Stimulated activated memory B cell treated with anti-CD40 and anti-IgM and Interleukin-4, amounts not matched to agents 10 μg/mL and 1 μg/mL and 100 μg/mL, for 72 hours (primary cell): ENCODE data around the gene USP10.

Experiments
- ATAC-seq: fragments of 150-1000 bp; cut with Tn5 transposase; 2 replicates; pipeline ENCODE4 v1.10.0; 2021
- H3K27ac Mint-ChIP-seq: one replicate; pipeline ENCODE4 v1.8.0; 2022; ENCODE audit warnings: mild to moderate bottlenecking, mixed read lengths
- H3K27me3 Mint-ChIP-seq: one replicate; pipeline ENCODE4 v1.8.0; 2022; ENCODE audit warnings: mixed read lengths
- H3K36me3 Mint-ChIP-seq: one replicate; pipeline ENCODE4 v1.8.0; 2022; ENCODE audit warnings: mixed read lengths
- H3K4me1 Mint-ChIP-seq: one replicate; pipeline ENCODE4 v1.8.0; 2022; ENCODE audit warnings: mixed read lengths
- H3K4me3 Mint-ChIP-seq: one replicate; pipeline ENCODE4 v1.8.0; 2022; ENCODE audit warnings: mild to moderate bottlenecking, moderate library complexity, mixed read lengths
- H3K9me3 Mint-ChIP-seq: one replicate; pipeline ENCODE4 v1.8.0; 2022; ENCODE audit warnings: mixed read lengths

USP10 gene, protein sequence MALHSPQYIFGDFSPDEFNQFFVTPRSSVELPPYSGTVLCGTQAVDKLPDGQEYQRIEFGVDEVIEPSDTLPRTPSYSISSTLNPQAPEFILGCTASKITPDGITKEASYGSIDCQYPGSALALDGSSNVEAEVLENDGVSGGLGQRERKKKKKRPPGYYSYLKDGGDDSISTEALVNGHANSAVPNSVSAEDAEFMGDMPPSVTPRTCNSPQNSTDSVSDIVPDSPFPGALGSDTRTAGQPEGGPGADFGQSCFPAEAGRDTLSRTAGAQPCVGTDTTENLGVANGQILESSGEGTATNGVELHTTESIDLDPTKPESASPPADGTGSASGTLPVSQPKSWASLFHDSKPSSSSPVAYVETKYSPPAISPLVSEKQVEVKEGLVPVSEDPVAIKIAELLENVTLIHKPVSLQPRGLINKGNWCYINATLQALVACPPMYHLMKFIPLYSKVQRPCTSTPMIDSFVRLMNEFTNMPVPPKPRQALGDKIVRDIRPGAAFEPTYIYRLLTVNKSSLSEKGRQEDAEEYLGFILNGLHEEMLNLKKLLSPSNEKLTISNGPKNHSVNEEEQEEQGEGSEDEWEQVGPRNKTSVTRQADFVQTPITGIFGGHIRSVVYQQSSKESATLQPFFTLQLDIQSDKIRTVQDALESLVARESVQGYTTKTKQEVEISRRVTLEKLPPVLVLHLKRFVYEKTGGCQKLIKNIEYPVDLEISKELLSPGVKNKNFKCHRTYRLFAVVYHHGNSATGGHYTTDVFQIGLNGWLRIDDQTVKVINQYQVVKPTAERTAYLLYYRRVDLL

DNA sequence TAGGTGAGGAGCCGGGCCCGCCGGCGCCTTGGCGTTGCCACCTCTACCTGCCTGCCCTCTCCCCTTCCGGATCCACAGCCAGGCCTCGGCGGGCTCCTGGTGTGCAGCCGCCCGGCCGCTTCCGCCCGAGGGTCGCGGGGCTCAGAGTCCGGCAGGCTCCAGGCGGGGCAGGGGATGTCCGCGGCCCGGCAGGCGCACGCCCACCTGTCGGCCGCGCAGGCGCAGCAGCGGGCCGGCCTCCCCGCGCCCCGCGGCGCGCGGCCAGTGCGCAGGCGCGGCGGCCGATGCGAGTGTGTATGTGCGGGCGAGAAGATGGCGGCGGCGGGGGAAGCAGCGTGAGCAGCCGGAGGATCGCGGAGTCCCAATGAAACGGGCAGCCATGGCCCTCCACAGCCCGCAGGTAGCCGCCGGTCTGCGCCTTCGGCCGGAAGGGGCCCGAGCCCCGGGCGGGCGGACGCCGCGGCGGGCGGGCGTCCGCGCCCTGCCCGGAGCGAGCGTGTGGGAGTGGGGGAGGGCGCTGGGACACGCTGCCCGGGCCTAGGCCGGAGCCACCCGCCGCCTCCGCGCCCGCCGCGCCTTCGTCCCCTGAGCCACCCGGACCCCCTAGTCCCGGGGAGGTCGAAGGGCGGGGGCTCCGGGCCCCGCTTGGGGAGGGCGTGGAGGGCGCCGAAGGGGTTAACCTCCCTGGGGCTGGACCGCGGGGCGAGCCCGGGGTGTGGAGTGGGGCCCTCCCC lies at the start of gene USP10:
Gene USP10 (plus strand): TSS at position 289 of the 734 bp plus-strand sequence. CDS start 91 bp downstream, at position 380.
- no peaks in the 10 kb centered on the region for H3K27me3 Mint-ChIP-seq
- peak within 1 kb of the TSS; percentile 85 for H3K4me3 Mint-ChIP-seq

DNA sequence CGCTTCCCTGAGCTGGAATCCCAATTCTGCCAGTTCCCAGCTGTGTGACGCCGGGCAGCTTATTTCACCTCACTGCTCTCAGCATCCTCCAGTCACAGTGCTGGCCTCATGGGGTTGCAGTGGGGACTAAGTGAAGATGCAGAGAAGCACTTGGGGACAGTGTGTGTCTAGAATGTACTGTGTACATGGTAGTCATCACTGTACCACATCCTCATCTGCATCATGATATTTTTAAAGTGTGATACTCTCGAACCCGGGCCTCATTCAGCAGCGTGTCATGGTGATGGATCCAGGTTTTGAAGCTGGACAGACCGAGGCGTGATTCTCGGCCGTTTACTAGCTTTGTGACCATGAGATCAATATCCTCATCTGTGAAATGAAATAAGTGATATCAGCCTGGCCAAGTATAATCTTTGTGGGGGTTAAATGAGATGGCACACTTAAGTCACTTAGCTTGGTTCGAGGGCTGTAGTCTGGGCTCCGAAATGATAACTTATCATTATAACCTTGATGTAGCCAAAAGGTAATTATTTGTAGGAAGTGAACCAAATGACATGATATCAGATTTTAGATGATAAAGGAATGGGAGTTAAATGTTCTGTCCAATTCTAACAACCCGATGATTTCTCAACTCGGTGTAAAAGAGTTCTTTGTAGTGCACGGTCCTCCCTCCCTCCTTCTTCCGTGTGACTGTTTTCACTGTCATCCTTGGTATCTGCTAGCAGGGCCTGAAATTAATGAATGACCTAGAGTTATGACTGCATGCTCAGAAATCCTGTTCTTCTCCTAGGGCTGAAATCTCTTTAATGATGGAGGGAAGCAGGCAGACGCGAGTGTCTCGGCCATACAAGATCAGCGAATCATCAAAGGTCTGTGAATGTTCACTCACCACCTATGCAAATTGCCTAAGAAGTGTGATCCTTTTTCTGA lies 49.5 kb upstream of the USP10 start:
- Mint-ChIP-seq H3K9me3 (no peaks in the 10 kb centered on the region), H3K36me3 (peaks cover 37% of the 10 kb centered on the region), H3K4me1 (peaks cover 35% of the 10 kb centered on the region), H3K27ac (peak overlapping the region; percentile 84), H3K4me3 (peak overlapping the region; percentile 58), H3K27me3 (no peaks in the 10 kb centered on the region)
- no peak for ATAC-seq

More for the DNA sequence above, at the start of gene USP10:
- Mint-ChIP-seq H3K27ac (peak within 1 kb of the TSS; percentile 91), H3K4me1 (peaks cover 27% of the 10 kb centered on the region), H3K9me3 (no peaks in the 10 kb centered on the region), H3K36me3 (no peaks in the 10 kb centered on the region)
- ATAC-seq = peak; percentile 87

DNA sequence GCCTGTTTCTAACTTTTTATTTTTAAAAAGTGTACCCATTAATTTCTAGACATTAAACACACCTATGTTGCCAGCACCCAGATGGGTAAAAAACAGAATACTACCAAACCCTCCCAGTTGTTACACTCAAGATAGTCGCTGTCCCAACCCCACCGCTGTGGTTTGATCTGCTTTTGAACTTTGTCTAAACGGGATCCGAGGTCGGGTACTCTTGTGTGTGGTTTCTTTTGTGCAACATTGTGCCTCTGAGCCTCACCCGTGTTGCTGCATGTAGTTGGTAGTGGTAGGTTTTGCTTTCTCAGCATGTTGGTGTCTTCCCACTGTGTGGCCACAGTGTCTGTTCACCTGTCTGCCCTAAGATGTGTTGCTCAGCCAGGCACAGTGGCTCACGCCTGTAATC lies 47.2 kb upstream of the USP10 start:
- H3K27ac Mint-ChIP-seq = no peak overlapping the region
- no peak for ATAC-seq
- no peaks in the 10 kb centered on the region for H3K27me3 Mint-ChIP-seq
- no peaks in the 10 kb centered on the region for H3K9me3 Mint-ChIP-seq
- H3K36me3 Mint-ChIP-seq = peaks cover 51% of the 10 kb centered on the region
- H3K4me3 Mint-ChIP-seq = no peak overlapping the region
- peaks cover 41% of the 10 kb centered on the region for H3K4me1 Mint-ChIP-seq

DNA sequence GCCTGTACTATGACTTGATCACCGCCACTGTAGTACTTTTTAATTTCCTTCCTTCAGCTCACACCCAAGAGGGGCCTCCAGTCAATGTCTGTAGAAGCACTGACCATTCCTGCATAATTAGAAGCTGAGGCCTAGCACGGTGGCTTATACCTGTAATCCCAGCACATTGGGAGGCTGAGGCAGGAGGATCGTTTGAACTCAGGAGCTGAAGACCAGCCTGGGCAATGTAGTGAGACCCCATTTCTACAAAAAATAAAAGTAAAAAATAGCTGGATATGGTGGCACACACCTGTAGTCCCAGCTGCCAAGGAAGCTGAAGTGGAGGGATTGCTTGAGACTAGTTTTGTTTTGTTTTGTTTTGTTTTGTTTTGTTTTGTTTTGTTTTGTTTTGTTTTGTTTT lies 45.6 kb upstream of the USP10 start:
- Mint-ChIP-seq H3K27me3 (no peaks in the 10 kb centered on the region), H3K4me1 (peaks cover 37% of the 10 kb centered on the region), H3K27ac (no peak overlapping the region), H3K4me3 (no peak overlapping the region), H3K9me3 (no peaks in the 10 kb centered on the region), H3K36me3 (peaks cover 68% of the 10 kb centered on the region)
- ATAC-seq = no peak

DNA sequence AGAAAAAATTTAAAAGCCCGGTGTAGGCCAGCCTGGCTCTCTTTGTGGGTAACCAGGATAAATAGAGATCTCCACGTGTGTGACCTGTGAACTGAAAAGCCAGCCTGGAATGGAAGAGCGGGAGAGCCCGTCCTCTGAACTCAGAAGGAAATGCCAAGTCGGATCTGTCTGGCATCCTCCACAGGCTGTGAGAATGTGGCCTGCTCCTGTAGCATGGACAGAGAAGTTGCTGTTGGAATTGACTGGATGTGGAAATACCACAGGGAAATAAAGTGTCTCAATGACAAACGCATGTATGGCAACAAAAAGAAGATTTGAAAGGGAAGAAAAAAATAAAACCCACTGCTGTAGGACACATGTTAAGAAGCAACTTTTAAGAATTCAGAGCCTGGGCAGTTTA lies 44.8 kb upstream of the USP10 start:
- Mint-ChIP-seq H3K4me3 (no peak overlapping the region), H3K36me3 (peaks cover 74% of the 10 kb centered on the region), H3K27me3 (no peaks in the 10 kb centered on the region), H3K27ac (no peak overlapping the region), H3K9me3 (no peaks in the 10 kb centered on the region), H3K4me1 (peaks cover 35% of the 10 kb centered on the region)
- ATAC-seq = no peak

DNA sequence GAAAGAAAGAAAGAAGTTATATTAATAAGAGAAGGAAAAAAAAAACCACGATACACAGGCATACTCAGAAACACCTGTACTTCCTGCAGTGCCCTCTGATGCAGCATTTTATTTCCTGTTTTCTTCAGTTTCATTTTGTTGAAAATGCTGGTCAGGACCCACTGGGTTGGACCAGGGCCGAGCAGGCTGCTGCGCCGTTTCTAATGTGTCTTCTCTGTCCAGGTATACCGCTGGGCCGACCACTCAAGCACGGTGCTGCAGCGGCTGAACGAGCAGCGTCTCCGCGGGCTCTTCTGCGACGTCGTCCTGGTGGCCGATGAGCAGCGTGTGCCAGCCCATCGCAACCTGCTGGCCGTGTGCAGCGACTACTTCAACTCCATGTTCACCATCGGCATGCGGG lies 43.2 kb upstream of the USP10 start:
- H3K27ac Mint-ChIP-seq = peak overlapping the region; percentile 85
- H3K9me3 Mint-ChIP-seq = no peaks in the 10 kb centered on the region
- H3K4me1 Mint-ChIP-seq = peaks cover 27% of the 10 kb centered on the region
- peaks cover 78% of the 10 kb centered on the region for H3K36me3 Mint-ChIP-seq
- H3K27me3 Mint-ChIP-seq = no peaks in the 10 kb centered on the region
- ATAC-seq = peak; percentile 50
- H3K4me3 Mint-ChIP-seq = peak overlapping the region; percentile 75

DNA sequence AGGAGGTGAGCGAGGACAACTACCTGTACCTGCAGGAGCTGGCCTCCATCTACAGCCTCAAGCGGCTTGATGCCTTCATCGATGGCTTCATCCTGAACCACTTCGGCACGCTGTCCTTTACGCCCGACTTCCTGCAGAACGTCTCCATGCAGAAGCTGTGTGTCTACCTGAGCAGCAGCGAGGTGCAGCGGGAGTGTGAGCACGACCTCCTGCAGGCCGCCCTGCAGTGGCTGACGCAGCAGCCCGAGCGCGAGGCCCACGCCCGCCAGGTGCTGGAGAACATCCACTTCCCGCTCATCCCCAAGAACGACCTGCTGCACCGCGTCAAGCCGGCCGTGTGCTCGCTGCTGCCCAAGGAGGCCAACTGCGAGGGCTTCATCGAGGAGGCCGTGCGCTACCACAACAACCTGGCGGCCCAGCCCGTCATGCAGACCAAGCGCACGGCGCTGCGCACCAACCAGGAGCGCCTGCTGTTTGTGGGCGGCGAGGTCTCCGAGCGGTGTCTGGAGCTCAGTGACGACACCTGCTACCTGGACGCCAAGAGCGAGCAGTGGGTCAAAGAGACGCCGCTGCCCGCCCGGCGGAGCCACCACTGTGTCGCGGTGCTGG lies 42.5 kb upstream of the USP10 start:
- H3K27me3 Mint-ChIP-seq = no peaks in the 10 kb centered on the region
- ATAC-seq = no peak
- H3K4me1 Mint-ChIP-seq = peaks cover 29% of the 10 kb centered on the region
- H3K27ac Mint-ChIP-seq = peak overlapping the region; percentile 85
- no peak overlapping the region for H3K4me3 Mint-ChIP-seq
- H3K36me3 Mint-ChIP-seq = peaks cover 82% of the 10 kb centered on the region
- H3K9me3 Mint-ChIP-seq = no peaks in the 10 kb centered on the region

DNA sequence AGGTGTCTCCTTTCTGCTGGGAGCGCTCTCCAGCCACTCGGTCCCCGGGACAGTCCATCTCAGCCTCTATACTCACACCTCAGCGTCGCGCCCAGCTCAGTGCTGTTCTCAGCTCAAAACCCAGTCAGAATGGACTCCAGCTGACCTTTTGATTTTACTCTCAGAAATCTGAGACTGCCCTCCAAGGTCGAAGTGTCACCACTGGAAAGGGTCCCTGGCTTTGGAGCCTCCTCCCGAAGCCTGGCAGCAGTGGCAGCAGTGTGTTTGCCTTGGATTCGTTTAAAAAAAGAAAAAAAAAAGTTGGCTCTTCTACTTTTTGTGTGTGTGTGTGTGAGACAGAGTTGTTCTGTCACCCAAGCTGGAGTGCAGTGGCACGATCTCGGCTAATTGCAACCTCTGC lies 41.1 kb upstream of the USP10 start:
- Mint-ChIP-seq H3K4me1 (peaks cover 42% of the 10 kb centered on the region), H3K27me3 (no peaks in the 10 kb centered on the region), H3K27ac (no peak overlapping the region), H3K4me3 (no peak overlapping the region), H3K36me3 (peaks cover 85% of the 10 kb centered on the region), H3K9me3 (no peaks in the 10 kb centered on the region)
- ATAC-seq = no peak

DNA sequence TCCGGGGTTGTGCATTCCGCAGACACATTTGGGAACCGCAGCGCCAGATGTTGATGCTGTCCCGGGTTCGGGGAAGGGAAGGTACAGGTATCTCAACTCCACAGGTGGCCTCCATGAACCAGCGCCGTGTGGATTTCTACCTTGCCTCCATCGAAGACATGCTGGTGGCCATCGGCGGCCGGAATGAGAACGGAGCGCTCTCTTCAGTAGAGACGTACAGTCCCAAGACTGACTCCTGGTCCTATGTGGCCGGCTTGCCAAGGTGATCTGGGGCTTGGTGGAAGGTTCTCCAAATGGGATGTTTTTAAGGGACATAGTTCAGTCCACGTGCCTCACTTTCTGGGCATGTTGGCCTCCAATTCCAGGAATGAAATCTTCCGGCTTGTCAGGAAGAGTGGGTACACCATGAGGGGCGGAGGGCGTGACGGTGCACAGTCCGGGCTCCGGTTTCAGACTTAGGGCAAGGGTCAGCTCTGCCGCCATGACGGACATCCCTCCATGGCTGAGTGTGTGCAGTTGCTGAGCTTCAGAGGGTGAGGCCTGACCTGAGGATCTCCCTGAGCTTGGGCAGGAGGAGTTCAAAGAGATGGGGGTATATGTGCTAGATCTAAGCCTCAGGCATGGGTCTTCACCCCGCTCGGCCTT lies 40.0 kb upstream of the USP10 start:
- Mint-ChIP-seq H3K36me3 (peaks cover 88% of the 10 kb centered on the region), H3K27ac (no peak overlapping the region), H3K4me1 (peaks cover 46% of the 10 kb centered on the region), H3K9me3 (no peaks in the 10 kb centered on the region), H3K4me3 (no peak overlapping the region), H3K27me3 (no peaks in the 10 kb centered on the region)
- no peak for ATAC-seq

DNA sequence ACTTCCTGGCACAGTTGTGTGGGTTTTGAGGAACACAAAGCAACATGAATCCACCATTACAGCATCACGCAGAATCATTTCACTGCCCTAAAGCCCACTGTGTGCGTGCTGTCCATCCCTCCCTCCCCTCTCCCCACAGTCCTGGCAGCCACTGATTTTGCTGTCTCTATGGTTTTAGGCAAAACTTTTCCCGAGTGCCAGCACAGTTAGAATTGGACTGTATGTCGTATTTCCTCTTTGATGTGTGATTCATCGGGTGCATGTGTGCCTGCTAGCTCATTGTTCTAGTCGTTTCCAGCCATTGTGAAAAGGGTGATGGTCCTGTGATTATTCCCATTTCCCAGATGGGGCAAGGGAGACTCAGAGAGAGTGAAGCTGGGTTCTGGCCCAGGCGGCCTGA lies 38.8 kb upstream of the USP10 start:
- ATAC-seq = no peak
- Mint-ChIP-seq H3K27me3 (no peaks in the 10 kb centered on the region), H3K27ac (no peak overlapping the region), H3K36me3 (peaks cover 85% of the 10 kb centered on the region), H3K4me3 (no peak overlapping the region), H3K9me3 (no peaks in the 10 kb centered on the region), H3K4me1 (peaks cover 45% of the 10 kb centered on the region)

DNA sequence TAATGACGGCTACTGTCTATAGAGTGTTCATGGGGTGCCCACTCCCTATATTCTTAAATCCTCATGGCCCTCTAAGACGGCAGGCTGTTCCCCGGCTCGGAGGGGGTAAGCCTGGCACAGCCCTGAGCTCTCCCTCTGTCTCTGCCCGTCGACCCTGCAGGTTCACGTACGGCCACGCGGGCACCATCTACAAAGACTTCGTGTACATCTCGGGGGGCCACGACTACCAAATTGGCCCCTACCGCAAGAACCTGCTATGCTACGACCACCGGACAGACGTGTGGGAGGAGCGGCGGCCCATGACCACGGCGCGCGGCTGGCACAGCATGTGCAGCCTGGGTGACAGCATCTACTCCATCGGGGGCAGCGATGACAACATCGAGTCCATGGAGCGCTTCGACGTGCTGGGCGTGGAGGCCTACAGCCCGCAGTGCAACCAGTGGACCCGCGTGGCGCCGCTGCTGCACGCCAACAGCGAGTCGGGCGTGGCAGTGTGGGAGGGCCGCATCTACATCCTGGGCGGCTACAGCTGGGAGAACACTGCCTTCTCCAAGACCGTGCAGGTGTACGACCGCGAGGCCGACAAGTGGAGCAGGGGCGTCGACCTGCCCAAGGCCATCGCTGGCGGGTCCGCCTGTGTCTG lies 38.3 kb upstream of the USP10 start:
- no peaks in the 10 kb centered on the region for H3K27me3 Mint-ChIP-seq
- H3K4me3 Mint-ChIP-seq = no peak overlapping the region
- no peak overlapping the region for H3K27ac Mint-ChIP-seq

DNA sequence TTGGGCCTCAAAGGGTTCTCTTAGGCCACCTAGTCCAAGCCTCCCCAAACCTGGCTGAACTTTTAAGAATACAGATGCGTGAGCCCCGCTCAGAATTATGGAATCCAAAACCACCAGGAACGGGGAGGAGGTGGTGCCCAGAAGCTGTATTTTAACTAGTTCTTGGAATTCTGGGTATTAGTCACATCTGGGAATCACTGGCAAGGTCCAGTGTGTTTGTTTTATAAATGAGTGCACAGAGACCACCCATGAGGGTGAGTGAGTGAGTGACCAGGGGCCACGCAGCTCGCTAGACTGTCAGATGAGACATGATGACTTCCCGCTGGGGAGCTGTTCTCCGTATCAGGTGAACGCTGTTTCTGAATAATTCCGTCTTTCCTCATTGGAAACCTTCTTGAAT lies 37.3 kb upstream of the USP10 start:
- H3K27ac Mint-ChIP-seq = no peak overlapping the region
- no peaks in the 10 kb centered on the region for H3K9me3 Mint-ChIP-seq
- H3K36me3 Mint-ChIP-seq = peaks cover 72% of the 10 kb centered on the region
- H3K27me3 Mint-ChIP-seq = no peaks in the 10 kb centered on the region
- H3K4me3 Mint-ChIP-seq = no peak overlapping the region
- no peak for ATAC-seq
- peaks cover 36% of the 10 kb centered on the region for H3K4me1 Mint-ChIP-seq

More for the DNA sequence above, 38.3 kb upstream of the USP10 start:
- Mint-ChIP-seq H3K36me3 (peaks cover 81% of the 10 kb centered on the region), H3K9me3 (no peaks in the 10 kb centered on the region), H3K4me1 (peaks cover 40% of the 10 kb centered on the region)
- ATAC-seq = no peak

DNA sequence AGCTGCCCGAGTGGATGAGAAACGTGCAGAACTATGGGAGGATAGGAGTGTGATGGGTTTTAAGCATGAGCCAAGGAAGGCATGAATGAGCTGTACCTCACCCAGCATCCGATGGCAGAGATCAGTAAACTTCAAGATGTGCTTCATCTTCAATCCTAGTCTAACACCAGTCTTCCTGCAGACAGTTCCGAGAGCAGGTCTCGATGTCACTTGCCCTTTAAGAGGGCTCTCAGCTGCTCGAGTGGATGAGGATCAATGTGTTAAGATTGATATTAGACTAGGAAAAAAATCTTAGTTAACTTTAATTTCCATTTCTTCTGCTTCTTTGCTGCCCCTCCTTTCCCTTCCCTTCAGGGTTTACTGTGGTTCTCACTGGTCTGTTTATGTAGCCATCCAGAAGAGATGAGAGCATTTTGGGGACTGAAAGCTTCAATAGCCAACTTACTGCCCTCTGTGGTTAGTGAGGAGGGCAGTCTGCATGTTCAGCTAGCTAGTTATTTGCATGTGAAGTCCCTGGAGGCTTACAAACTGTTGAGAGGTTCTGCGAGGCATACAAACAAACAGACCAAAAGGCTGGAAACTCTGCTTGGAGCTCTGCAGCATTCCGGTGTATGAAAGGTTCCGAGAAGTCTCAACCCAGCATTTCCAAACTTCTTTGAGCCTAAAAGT lies 36.2 kb upstream of the USP10 start:
- no peaks in the 10 kb centered on the region for H3K9me3 Mint-ChIP-seq
- no peaks in the 10 kb centered on the region for H3K27me3 Mint-ChIP-seq
- ATAC-seq = peak; percentile 91
- peak overlapping the region; percentile 68 for H3K27ac Mint-ChIP-seq
- peak overlapping the region; percentile 53 for H3K4me3 Mint-ChIP-seq
- H3K4me1 Mint-ChIP-seq = peaks cover 36% of the 10 kb centered on the region
- peaks cover 64% of the 10 kb centered on the region for H3K36me3 Mint-ChIP-seq
